Brain microvascular endothelial cell (primary cell): ENCODE results near the gene SERTM1.
A peak's percentile ranks its signal among the peaks of the same experiment; 100 is the strongest.

ENCODE experiments used
- DNase-seq: peaks from one replicate; pipeline ENCODE4 v3.0.0-alpha.2; 2020
- H3K27ac ChIP-seq: fragments of 250-450 bp; sonication (Bioruptor Pico); 2 replicates; pipeline ENCODE4 v1.5.1; 2020; ENCODE audit warnings: mild to moderate bottlenecking, moderate library complexity
- H3K27me3 ChIP-seq: fragments of 250-450 bp; sonication (Bioruptor Pico); replicated peaks from 2 replicates; pipeline ENCODE4 v1.5.1; 2020; ENCODE audit warnings: mild to moderate bottlenecking
- H3K36me3 ChIP-seq: fragments of 250-450 bp; sonication (Bioruptor Pico); replicated peaks from 2 replicates; pipeline ENCODE4 v1.5.1; 2020; ENCODE audit warnings: mild to moderate bottlenecking
- H3K4me3 ChIP-seq: 2 replicates; pipeline ENCODE4 v1.5.1; 2011; ENCODE audit warnings: low read depth, mild to moderate bottlenecking, control low read depth, low read length, moderate library complexity
- CTCF ChIP-seq: IDR thresholded peaks from 2 replicates; pipeline ENCODE4 v1.5.1; 2011; ENCODE audit warnings: low read depth, mild to moderate bottlenecking, moderate library complexity, low read length, control low read depth, inconsistent platforms; ENCODE audit errors: missing control alignments
- in situ Hi-C: cut with HindIII; loops from 2 replicates; pipeline ENCODE4 v1.10.0; 2017; ENCODE audit warnings: low sequenced_read_pairs, low pct_ligation_motif_present

The SERTM1 gene

GRCh38 chr13:36673838-36674326, at the start of gene SERTM1:
SERTM1 (plus strand) TSS chr13:36674020; CDS start chr13:36695079, 21,059 bp downstream.
- peak within 1 kb of the TSS; percentile 33 for H3K4me3 ChIP-seq
- peaks cover 19% of the 10 kb centered on the region for H3K27me3 ChIP-seq
- no peak within 1 kb of the TSS for H3K27ac ChIP-seq
- no peak for TF ChIP-seq CTCF
- DNase-seq: no peak
- in situ Hi-C loops: no loop called here
- no peaks in the 10 kb centered on the region for H3K36me3 ChIP-seq

DNA sequence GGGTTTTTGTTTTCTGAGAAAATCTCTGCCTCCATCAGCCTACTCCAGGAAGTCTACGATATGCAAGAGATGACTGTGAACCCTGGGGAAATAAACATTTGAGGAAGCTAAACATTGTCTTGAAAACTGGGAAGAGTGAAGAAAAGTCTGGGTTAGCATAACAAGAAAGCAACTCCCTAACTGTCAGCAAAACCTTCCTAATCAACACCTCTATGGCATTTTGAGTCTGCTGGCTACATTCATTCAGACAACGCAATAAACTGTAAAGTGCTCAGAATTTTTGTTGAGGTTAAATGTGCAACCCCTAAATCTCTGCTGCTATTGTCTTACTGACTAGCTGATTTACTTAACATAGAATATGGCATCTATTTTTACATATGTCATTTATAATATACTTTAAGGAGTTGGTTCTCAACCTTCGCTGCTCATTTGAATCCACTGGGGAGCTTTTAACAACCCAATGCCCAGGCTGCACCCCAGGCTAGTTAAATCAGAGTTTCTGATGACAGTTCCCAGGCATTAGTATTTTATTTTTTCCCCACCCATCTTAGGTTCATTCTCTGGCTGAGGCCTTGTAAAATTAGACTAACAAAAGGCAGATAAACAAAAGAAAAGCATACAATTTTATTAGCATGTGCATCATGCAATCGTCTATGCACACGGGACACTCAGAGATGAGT, 45.3 kb upstream of the SERTM1 start:
- no peak overlapping the region for H3K27ac ChIP-seq
- H3K27me3 ChIP-seq: no peaks in the 10 kb centered on the region
- H3K4me3 ChIP-seq: no peak overlapping the region
- no peak for DNase-seq
- no peaks in the 10 kb centered on the region for H3K36me3 ChIP-seq
- TF ChIP-seq CTCF: no peak
- in situ Hi-C loops: no loop called here

- DNase-seq: no peak
- in situ Hi-C loops: no loop called here
Observed at GRCh38 chr13:36629057-36629385, 44.8 kb upstream of the SERTM1 start.

GRCh38 chr13:36630181-36630803, 43.5 kb upstream of the SERTM1 start:
- no peaks in the 10 kb centered on the region for H3K27me3 ChIP-seq
- H3K4me3 ChIP-seq: no peak overlapping the region
- no peaks in the 10 kb centered on the region for H3K36me3 ChIP-seq
- in situ Hi-C loops: no loop called here
- no peak for DNase-seq
- H3K27ac ChIP-seq: no peak overlapping the region
- no peak for TF ChIP-seq CTCF

More at GRCh38 chr13:36629057-36629385, 44.8 kb upstream of the SERTM1 start:
- Histone ChIP-seq H3K27me3 (no peaks in the 10 kb centered on the region), H3K4me3 (no peak overlapping the region), H3K36me3 (no peaks in the 10 kb centered on the region), H3K27ac (no peak overlapping the region)
- no peak for TF ChIP-seq CTCF

DNA sequence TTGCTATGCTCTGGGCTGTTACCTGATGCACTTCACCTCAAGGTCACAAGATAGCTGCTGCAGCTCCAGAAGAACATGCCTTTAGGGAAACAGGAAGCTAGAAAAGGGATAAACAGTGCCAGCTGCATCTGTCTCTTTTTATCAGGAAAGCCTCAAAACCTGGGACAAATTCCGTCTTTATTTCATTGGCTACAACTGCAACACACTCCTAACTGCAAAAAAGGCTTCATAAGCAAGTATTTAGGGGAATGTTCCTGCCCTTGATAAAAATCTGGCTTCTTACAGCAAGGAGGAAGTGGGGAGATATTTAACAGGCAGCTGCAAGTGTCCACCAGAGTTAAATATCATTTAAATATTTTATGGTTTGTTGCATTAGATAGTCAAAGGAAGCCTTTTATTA, 34.2 kb upstream of the SERTM1 start:
- in situ Hi-C loops: no loop called here
- no peak for DNase-seq
- Histone ChIP-seq H3K4me3 (no peak overlapping the region), H3K27me3 (no peaks in the 10 kb centered on the region), H3K36me3 (no peaks in the 10 kb centered on the region), H3K27ac (no peak overlapping the region)
- no peak for TF ChIP-seq CTCF
